GM21619 (cell line): ENCODE results near the gene CLK2.
"Not testable (repeated sequence)": the region's sequence is repeated elsewhere in the genome, so short reads cannot be mapped to it uniquely, and the experiment has no call there.

Source experiments
- ATAC-seq: cut with Tn5 transposase; IDR thresholded peaks from one replicate; pipeline ENCODE4 v1.9.1; 2021; ENCODE audit not compliant: unreplicated experiment

The CLK2 gene

GRCh38 chr1:155244368-155245162 is 28.7 kb downstream of the CLK2 start:
- ATAC-seq, result peak; percentile 90

DNA sequence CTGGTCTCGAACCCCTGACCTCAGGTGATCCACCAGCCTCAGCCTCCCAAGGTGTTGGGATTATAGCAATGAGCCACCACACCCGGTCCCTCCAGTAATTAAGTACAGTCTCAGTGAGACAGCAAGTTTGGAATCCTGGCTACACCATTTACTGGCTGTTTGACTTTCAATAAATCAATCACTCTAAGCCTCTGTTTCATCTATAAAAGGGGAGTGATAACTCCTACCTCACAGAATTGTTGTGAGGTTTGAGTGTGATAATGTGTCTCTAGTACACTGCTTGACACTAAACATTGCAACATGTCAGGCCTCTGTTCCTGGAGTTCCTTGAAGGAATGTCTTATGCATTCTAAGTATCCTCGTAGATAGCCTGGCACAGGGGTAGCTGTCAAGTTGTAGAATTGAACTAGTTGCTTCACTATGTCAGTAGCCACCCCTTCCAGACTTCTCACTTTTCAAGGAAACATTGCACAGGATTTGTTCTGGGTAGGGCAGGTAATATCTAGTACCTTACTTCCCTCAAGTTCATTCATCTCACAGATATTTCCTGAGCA is 30.4 kb downstream of the CLK2 start:
- ATAC-seq, result no peak

- no peak for ATAC-seq
These were observed 31.5 kb downstream of the CLK2 start for GRCh38 chr1:155241841-155242264.

GRCh38 chr1:155241069-155241679 is 32.1 kb downstream of the CLK2 start:
- no peak for ATAC-seq

- no peak for ATAC-seq
These were observed 36.9 kb downstream of the CLK2 start for GRCh38 chr1:155236451-155236850.

DNA sequence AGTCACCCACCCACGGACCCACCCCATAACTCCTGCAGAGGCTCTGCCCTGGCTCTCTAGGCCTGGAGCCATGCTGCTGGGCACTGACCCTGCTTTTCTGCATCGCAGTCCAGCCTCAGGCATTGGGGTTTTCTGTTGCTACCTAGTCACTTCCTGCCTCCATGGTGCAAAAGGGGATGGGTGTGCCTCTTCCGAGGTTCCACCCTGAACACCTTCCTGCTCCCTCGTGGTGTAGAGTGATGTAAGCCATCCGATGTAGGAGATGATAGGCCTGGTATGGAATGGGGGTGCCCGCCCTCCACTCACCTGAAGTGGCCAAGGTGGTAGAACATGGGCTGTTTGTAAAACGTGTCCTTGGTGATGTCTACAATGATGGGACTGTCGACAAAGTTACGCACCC is 37.9 kb downstream of the CLK2 start:
- ATAC-seq, result not testable (repeated sequence)

DNA sequence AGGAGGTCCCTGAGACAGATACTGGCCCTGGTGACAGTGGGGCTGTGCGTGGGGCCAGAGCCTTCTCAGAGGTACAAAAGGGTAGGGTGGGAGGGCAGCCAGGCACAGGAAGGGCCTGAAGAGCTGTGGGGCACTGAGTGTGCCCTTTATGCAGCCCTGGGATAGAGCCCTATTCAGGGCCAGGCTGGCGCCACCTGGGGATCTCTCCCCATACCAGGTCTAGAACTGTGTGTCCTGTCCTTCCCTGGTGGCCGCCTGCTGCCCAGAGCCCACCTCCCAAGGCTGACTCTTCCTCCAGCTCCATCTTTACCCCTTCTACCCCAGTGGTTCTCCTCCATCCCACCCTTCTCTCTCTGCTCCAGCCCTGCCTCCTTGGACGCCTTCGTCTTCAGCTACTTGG is 39.8 kb downstream of the CLK2 start:
- ATAC-seq, result not testable (repeated sequence)

GRCh38 chr1:155232001-155232978 is 41.0 kb downstream of the CLK2 start:
- ATAC-seq, result not testable (repeated sequence)

GRCh38 chr1:155231302-155231701 is 42.0 kb downstream of the CLK2 start:
- not testable (repeated sequence) for ATAC-seq

DNA sequence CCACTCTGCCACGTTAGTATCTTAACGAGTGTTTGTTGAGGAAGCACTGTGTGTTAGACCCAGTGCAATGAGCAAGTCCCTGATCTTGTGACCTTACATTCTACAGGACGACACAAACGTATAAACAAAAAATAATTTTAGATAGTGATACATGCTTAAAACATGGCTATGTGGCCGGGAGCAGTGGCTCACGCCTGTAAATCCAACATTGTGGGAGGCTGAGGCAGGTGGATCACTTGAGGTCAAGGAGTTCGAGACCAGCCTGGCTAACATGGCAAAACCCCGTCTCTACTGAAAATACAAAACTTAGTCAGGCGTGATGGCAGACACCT is 45.2 kb downstream of the CLK2 start:
- no peak for ATAC-seq

DNA sequence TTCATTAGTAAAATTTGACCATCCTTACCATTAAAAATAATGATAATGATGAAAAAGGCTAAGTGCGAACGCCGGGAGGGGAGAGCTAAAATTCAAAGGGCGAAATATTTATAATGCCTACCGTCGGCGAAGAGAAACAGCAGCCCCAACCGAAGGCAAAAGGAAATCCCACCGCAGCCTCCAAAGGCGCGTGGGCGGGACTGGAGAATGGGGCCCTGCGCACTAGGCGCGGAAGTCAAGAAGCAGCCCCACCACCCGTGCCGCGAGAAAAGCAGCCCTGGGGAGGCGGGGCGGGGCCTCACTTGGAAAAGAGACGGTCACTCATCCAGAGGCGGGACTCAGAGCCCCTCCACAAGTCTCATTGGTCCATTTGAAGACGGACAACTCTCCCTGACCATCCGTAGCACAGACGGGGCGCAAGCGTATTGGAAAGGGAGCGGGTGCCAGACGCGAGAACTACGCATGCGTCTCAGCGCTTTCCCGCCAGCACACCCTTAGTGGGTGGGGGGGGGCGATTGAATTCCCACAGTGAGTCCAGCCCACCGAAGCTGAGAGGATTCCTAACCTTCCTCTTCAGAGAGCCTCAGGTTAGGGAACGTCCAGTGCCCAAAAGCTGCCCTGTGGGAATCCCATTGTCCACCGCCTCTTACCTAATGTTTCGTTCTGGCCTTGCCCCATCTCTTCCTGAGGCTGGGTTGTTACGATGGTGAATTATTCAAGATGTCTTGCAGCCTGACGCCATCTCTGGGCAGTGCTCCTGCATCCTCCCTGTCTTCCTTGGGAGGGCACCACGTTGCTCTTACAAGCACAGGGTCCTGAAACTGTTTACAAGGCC is 45.8 kb downstream of the CLK2 start:
- ATAC-seq, result peak; percentile 85

GRCh38 chr1:155226910-155227260 is 46.4 kb downstream of the CLK2 start:
- ATAC-seq, result no peak

- ATAC-seq, result no peak
These were observed 47.0 kb downstream of the CLK2 start for GRCh38 chr1:155226188-155226909.

DNA sequence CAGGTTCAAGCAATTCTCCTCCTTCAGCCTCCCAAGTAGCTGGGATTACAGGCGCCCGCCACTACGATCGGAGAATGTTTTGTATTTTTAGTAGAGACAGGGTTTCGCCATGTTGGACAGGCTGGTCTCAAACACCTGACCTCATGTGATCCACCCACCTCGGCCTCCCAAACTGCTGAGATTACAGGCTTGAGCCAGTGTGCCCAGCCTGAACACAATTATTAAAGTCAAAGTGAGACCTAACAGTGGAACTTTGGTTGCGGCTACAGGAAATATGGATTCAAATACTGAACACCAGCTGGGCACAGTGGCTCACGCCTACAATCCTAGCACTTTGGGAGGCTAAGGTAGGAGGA is 47.9 kb downstream of the CLK2 start:
- not testable (repeated sequence) for ATAC-seq

GRCh38 chr1:155223047-155223446 is 50.3 kb downstream of the CLK2 start:
- ATAC-seq, result no peak

- not testable (repeated sequence) for ATAC-seq
These were observed 52.9 kb downstream of the CLK2 start for GRCh38 chr1:155220211-155220965.

DNA sequence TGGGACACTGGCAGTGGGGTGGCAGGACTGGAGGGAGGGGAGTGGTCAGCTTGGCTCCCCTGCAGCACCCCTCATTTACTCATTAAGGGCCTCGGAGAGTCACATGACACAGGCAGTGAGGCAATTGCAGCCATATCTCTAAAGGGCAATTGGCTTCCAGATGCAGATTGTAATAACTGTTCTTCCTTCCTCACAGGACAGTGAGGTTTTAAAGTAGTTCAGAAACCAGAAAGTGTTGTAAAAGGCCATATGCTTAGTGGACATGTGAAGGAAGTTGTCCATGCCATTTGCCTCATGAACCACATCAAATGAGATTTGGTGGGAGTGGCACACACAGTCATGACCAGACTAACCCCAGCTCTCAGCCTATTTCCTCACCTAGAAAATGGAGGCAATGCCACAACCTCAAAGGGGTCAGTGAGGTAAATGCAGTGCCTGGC is 53.7 kb downstream of the CLK2 start:
- no peak for ATAC-seq

DNA sequence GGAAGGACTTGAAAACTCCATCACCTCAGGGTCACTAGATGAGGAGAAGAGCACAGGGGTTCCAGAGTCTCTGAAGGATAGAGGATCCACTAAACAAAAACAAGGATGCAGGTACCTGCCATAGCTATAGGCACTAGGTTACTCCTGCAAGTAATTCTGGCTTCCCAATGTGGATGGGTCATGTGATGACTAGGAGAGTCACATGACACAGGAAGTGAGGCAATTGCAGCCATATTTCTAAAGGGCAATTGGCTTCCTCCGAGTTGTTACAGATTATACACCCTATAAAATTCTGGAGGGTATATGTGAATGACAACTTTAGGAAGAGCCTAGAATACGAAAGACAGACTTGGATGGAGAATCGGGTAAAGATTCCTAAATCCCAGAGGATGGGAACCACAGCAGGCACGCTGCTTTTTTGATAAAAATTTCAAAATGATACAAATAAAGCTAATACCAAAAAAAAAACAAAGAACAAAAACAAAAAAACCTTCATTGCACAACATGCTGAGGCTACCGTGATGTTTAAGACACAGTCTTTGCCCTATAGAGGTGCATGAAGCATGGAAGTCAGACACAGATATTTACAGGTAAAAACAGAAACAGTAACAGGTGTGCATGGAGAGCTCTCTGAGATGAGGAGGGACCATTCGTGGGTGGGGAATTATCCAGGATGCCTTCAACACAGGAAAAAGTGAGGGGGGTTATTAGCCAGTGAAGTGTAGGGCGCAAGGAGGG is 54.3 kb downstream of the CLK2 start:
- ATAC-seq, result no peak
